GM23338 (cell line): ENCODE data around the gene LMOD1. TPM values are rescaled to one million over a fixed set of nuclear protein-coding genes. Genes with fewer than 3 reads are reported as not detected.

ENCODE experiments used
- ATAC-seq: fragments of 200-7000 bp; cut with Tn5 transposase; 3 replicates; pipeline ENCODE4 v1.9.1; 2020
- DNase-seq: peaks from one replicate; pipeline ENCODE4 v3.0.0-alpha.2; 2015; ENCODE audit warnings: low spot score
- H2AFZ ChIP-seq: fragments of 200-600 bp; sonication (generic); 2 replicates; pipeline ENCODE4 v1.8.0; 2016; ENCODE audit warnings: antibody characterized with exemption, mild to moderate bottlenecking, moderate library complexity
- H3F3A ChIP-seq: fragments of 200-600 bp; sonication (generic); replicated peaks from 2 replicates; pipeline ENCODE4 v1.8.0; 2017; ENCODE audit warnings: antibody characterized with exemption, mixed run types, low read depth
- H3K27ac ChIP-seq: fragments of 200-600 bp; sonication (generic); 2 replicates; pipeline ENCODE4 v1.6.1; 2016; ENCODE audit warnings: low read depth
- H3K27me3 ChIP-seq: fragments of 200-600 bp; sonication (generic); 2 replicates; pipeline ENCODE4 v1.8.0; 2016; ENCODE audit warnings: mild to moderate bottlenecking, mixed run types, moderate library complexity; ENCODE audit not compliant: insufficient read depth
- H3K36me3 ChIP-seq: fragments of 200-600 bp; sonication (generic); 2 replicates; pipeline ENCODE4 v1.8.0; 2016; ENCODE audit warnings: mild to moderate bottlenecking; ENCODE audit not compliant: insufficient read depth
- H3K4me1 ChIP-seq: fragments of 200-600 bp; sonication (generic); 2 replicates; pipeline ENCODE4 v1.8.0; 2016; ENCODE audit warnings: mild to moderate bottlenecking, moderate library complexity; ENCODE audit not compliant: insufficient read depth
- H3K4me2 ChIP-seq: fragments of 200-600 bp; sonication (generic); 2 replicates; pipeline ENCODE4 v1.7.1; 2017; ENCODE audit warnings: mixed run types
- H3K4me3 ChIP-seq: fragments of 200-600 bp; sonication (generic); 2 replicates; pipeline ENCODE4 v1.6.1; 2016; ENCODE audit warnings: mixed run types
- H3K79me2 ChIP-seq: fragments of 200-600 bp; sonication (generic); replicated peaks from 2 replicates; pipeline ENCODE4 v1.8.0; 2017; ENCODE audit warnings: mild to moderate bottlenecking; ENCODE audit not compliant: insufficient read depth
- H3K9me2 ChIP-seq: fragments of 200-600 bp; sonication (generic); 2 replicates; pipeline ENCODE4 v1.8.0; 2017; ENCODE audit not compliant: insufficient read depth
- H4K20me1 ChIP-seq: fragments of 200-600 bp; sonication (generic); replicated peaks from 2 replicates; pipeline ENCODE4 v1.8.0; 2017; ENCODE audit warnings: mild to moderate bottlenecking; ENCODE audit not compliant: insufficient read depth
- H3K27ac Mint-ChIP-seq: 2 replicates; pipeline ENCODE4 v1.8.0; 2020; ENCODE audit warnings: inconsistent platforms, mild to moderate bottlenecking, moderate library complexity, mixed read lengths
- H3K27me3 Mint-ChIP-seq: 3 replicates; pipeline ENCODE4 v1.8.0; 2022; ENCODE audit warnings: low read depth, mild to moderate bottlenecking, moderate library complexity, mixed read lengths, inconsistent platforms; ENCODE audit not compliant: insufficient read depth, poor library complexity
- H3K36me3 Mint-ChIP-seq: 3 replicates; pipeline ENCODE4 v1.8.0; 2021; ENCODE audit warnings: low read depth, mild to moderate bottlenecking, inconsistent platforms, moderate library complexity, mixed read lengths
- H3K4me1 Mint-ChIP-seq: 3 replicates; pipeline ENCODE4 v1.8.0; 2020; ENCODE audit warnings: mild to moderate bottlenecking, inconsistent platforms, mixed read lengths
- H3K4me3 Mint-ChIP-seq: 3 replicates; pipeline ENCODE4 v1.8.0; 2021; ENCODE audit warnings: moderate library complexity, mild to moderate bottlenecking, inconsistent platforms, mixed read lengths
- H3K9me3 Mint-ChIP-seq: 3 replicates; pipeline ENCODE4 v1.8.0; 2020; ENCODE audit warnings: moderate library complexity, mild to moderate bottlenecking, inconsistent platforms, mixed read lengths
- EZH2 ChIP-seq: fragments of 200-600 bp; sonication (generic); IDR thresholded peaks from one replicate; pipeline ENCODE4 v1.8.0; 2017; ENCODE audit warnings: antibody characterized with exemption, mild to moderate bottlenecking, low read depth; ENCODE audit not compliant: unreplicated experiment
- POLR2AphosphoS5 ChIP-seq: IDR thresholded peaks from 2 replicates; pipeline ENCODE4 v1.6.1; 2016; ENCODE audit warnings: antibody characterized with exemption, low read depth
- ZNF114 ChIP-seq: fragments of 250-450 bp; sonication (Bioruptor Pico); IDR thresholded peaks from 2 replicates; pipeline ENCODE4 v1.5.0; 2020; ENCODE audit warnings: mild to moderate bottlenecking, moderate library complexity
- polyA plus RNA-seq: library from polyadenylated mRNA; unstranded; fragments of >200 nt; fragmentation: Nextera tagmentation; extraction: Ambion mirVana; gene quantifications from 2 replicates; pipeline ENCODE4 v1.2.1, GENCODE V29; 2016
- total RNA-seq: library from RNA; depleted of rRNA; stranded (reverse); fragments of >200 nt; shearing (Covaris generic); gene quantifications from 2 replicates; pipeline ENCODE4 v1.2.3, GENCODE V29; 2014
- TF ChIP-seq, protein P1 (sequence below): fragments of 250-450 bp; sonication (Bioruptor Pico); IDR thresholded peaks from 2 replicates; pipeline ENCODE4 v1.5.0; 2020; ENCODE audit warnings: mild to moderate bottlenecking, moderate library complexity
- TF ChIP-seq, protein P2 (sequence below): IDR thresholded peaks from 2 replicates; pipeline ENCODE4 v1.6.1; 2016; ENCODE audit warnings: antibody characterized with exemption
- TF ChIP-seq, protein P3 (sequence below), 2 experiments: fragments of 200-600 bp in 1 of 2; sonication (generic) in 1 of 2; conservative IDR thresholded peaks; 2 replicates each; pipeline versions ENCODE4 v1.5.1 to v1.6.1; 2016 to 2017; ENCODE audit warnings: antibody characterized with exemption in 2 of 2, low read depth in 2 of 2, mild to moderate bottlenecking in 2 of 2, moderate library complexity in 1 of 2

Gene LMOD1
- total and polyA plus RNA-seq, 2 experiments from 2014 or later, result 0.74 to 1.7 TPM

DNA sequence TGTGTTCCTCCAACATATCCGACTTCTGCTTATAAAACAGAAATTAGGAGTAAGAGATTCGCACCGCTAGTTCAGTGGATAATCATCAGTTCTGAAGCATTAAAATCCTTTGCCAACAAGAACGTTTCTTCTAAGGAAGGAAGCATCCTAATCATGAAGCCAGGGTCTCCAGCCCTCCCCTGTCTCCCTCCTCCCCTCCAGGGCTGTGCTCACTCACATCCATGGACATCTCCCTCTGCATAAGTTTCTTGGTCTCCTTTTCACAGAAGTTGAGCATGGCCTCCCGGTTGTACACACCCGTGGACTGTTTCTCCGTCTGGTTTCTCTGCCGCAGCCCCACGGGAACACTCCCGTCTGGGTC lies 505 bp downstream of the LMOD1 start (continued):
- TF ChIP-seq, protein P1, sequence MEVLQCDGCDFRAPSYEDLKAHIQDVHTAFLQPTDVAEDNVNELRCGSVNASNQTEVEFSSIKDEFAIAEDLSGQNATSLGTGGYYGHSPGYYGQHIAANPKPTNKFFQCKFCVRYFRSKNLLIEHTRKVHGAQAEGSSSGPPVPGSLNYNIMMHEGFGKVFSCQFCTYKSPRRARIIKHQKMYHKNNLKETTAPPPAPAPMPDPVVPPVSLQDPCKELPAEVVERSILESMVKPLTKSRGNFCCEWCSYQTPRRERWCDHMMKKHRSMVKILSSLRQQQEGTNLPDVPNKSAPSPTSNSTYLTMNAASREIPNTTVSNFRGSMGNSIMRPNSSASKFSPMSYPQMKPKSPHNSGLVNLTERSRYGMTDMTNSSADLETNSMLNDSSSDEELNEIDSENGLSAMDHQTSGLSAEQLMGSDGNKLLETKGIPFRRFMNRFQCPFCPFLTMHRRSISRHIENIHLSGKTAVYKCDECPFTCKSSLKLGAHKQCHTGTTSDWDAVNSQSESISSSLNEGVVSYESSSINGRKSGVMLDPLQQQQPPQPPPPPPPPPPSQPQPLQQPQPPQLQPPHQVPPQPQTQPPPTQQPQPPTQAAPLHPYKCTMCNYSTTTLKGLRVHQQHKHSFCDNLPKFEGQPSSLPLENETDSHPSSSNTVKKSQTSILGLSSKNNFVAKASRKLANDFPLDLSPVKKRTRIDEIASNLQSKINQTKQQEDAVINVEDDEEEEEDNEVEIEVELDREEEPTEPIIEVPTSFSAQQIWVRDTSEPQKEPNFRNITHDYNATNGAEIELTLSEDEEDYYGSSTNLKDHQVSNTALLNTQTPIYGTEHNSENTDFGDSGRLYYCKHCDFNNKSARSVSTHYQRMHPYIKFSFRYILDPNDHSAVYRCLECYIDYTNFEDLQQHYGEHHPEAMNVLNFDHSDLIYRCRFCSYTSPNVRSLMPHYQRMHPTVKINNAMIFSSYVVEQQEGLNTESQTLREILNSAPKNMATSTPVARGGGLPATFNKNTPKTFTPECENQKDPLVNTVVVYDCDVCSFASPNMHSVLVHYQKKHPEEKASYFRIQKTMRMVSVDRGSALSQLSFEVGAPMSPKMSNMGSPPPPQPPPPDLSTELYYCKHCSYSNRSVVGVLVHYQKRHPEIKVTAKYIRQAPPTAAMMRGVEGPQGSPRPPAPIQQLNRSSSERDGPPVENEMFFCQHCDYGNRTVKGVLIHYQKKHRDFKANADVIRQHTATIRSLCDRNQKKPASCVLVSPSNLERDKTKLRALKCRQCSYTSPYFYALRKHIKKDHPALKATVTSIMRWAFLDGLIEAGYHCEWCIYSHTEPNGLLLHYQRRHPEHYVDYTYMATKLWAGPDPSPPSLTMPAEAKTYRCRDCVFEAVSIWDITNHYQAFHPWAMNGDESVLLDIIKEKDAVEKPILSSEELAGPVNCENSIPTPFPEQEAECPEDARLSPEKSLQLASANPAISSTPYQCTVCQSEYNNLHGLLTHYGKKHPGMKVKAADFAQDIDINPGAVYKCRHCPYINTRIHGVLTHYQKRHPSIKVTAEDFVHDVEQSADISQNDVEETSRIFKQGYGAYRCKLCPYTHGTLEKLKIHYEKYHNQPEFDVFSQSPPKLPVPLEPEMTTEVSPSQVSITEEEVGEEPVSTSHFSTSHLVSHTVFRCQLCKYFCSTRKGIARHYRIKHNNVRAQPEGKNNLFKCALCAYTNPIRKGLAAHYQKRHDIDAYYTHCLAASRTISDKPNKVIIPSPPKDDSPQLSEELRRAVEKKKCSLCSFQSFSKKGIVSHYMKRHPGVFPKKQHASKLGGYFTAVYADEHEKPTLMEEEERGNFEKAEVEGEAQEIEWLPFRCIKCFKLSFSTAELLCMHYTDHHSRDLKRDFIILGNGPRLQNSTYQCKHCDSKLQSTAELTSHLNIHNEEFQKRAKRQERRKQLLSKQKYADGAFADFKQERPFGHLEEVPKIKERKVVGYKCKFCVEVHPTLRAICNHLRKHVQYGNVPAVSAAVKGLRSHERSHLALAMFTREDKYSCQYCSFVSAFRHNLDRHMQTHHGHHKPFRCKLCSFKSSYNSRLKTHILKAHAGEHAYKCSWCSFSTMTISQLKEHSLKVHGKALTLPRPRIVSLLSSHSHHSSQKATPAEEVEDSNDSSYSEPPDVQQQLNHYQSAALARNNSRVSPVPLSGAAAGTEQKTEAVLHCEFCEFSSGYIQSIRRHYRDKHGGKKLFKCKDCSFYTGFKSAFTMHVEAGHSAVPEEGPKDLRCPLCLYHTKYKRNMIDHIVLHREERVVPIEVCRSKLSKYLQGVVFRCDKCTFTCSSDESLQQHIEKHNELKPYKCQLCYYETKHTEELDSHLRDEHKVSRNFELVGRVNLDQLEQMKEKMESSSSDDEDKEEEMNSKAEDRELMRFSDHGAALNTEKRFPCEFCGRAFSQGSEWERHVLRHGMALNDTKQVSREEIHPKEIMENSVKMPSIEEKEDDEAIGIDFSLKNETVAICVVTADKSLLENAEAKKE, result no peak
- TF ChIP-seq EZH2 (no peak), POLR2AphosphoS5 (no peak)
- TF ChIP-seq, protein P2, sequence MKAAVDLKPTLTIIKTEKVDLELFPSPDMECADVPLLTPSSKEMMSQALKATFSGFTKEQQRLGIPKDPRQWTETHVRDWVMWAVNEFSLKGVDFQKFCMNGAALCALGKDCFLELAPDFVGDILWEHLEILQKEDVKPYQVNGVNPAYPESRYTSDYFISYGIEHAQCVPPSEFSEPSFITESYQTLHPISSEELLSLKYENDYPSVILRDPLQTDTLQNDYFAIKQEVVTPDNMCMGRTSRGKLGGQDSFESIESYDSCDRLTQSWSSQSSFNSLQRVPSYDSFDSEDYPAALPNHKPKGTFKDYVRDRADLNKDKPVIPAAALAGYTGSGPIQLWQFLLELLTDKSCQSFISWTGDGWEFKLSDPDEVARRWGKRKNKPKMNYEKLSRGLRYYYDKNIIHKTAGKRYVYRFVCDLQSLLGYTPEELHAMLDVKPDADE, result no peak

DNA sequence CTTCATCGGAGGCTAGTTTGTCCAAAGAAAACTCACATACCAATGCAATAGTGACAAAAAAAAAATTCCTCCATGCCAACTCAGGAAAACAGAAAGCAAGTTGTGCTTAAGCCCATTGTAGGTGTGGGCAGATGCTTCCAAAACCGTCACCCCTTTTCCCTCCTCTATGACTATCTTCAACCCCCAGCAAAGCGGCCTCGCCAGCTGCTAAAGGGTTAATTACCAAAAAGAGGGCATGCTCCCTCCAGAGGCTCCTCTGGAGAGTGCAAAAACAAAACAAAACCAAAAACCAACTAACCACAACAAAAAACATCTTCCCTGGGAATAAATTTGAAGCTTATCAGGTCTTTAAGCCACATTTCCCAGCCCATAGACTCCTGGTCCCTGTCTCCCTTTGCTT lies 1.2 kb downstream of the LMOD1 start:
- ATAC-seq (0 out of 3 replicates have a peak, but pooled peaks have one; percentile 2), DNase-seq (peak; percentile 69)
- Mint-ChIP-seq H3K27me3 (peaks cover 22% of the 10 kb centered on the region), H3K4me1 (peaks cover 35% of the 10 kb centered on the region), H3K27ac (no peak overlapping the region), H3K4me3 (peak overlapping the region; percentile 84), H3K9me3 (no peaks in the 10 kb centered on the region), H3K36me3 (no peaks in the 10 kb centered on the region)
- no peaks in the 10 kb centered on the region for H3K79me2 ChIP-seq
- peaks cover 18% of the 10 kb centered on the region for H3K27me3 ChIP-seq
- no peak overlapping the region for H3K27ac ChIP-seq
- peak overlapping the region; percentile 55 for H3K4me3 ChIP-seq
- H3K9me2 ChIP-seq, result no peaks in the 10 kb centered on the region
- peaks cover 8% of the 10 kb centered on the region; the same call in 1 of the 2 replicates for H3F3A ChIP-seq
- H3K36me3 ChIP-seq, result no peaks in the 10 kb centered on the region
- no peak overlapping the region for H2AFZ ChIP-seq
- peak overlapping the region; percentile 87 for H3K4me2 ChIP-seq
- TF ChIP-seq ZNF114, result no peak
- TF ChIP-seq, protein P3, sequence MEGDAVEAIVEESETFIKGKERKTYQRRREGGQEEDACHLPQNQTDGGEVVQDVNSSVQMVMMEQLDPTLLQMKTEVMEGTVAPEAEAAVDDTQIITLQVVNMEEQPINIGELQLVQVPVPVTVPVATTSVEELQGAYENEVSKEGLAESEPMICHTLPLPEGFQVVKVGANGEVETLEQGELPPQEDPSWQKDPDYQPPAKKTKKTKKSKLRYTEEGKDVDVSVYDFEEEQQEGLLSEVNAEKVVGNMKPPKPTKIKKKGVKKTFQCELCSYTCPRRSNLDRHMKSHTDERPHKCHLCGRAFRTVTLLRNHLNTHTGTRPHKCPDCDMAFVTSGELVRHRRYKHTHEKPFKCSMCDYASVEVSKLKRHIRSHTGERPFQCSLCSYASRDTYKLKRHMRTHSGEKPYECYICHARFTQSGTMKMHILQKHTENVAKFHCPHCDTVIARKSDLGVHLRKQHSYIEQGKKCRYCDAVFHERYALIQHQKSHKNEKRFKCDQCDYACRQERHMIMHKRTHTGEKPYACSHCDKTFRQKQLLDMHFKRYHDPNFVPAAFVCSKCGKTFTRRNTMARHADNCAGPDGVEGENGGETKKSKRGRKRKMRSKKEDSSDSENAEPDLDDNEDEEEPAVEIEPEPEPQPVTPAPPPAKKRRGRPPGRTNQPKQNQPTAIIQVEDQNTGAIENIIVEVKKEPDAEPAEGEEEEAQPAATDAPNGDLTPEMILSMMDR (conservative IDR thresholded peaks at IDR 0.05; ENCODE audit: low read depth in 2 of 2), result peak; percentile 43 to 54
- no peaks in the 10 kb centered on the region for H4K20me1 ChIP-seq
- peaks cover 4% of the 10 kb centered on the region; the same call in 1 of the 2 replicates for H3K4me1 ChIP-seq
